Progenitor cell of endocrine pancreas (in vitro differentiated cells): ENCODE data around the gene FOXP2. TPM values are rescaled to one million over a fixed set of nuclear protein-coding genes. Genes with fewer than 3 reads are reported as not detected.

ENCODE experiments used
- DNase-seq: peaks from one replicate; pipeline ENCODE4 v3.0.0; 2021; ENCODE audit warnings: low spot score; ENCODE audit not compliant: unreplicated experiment
- H3K27ac Mint-ChIP-seq: 2 replicates; pipeline ENCODE4 v1.8.0; 2021; ENCODE audit warnings: mild to moderate bottlenecking, moderate library complexity, mixed read lengths
- H3K27me3 Mint-ChIP-seq: 2 replicates; pipeline ENCODE4 v1.8.0; 2021; ENCODE audit warnings: mixed read lengths
- H3K36me3 Mint-ChIP-seq: 2 replicates; pipeline ENCODE4 v1.8.0; 2022; ENCODE audit warnings: mixed read lengths; ENCODE audit not compliant: insufficient read depth
- H3K4me1 Mint-ChIP-seq: 2 replicates; pipeline ENCODE4 v1.8.0; 2021; ENCODE audit warnings: low read depth, mixed read lengths
- H3K4me3 Mint-ChIP-seq: 2 replicates; pipeline ENCODE4 v1.8.0; 2021; ENCODE audit warnings: low read depth, mild to moderate bottlenecking, moderate library complexity, mixed read lengths
- H3K9me3 Mint-ChIP-seq: 2 replicates; pipeline ENCODE4 v1.8.0; 2021; ENCODE audit warnings: low read depth, mixed read lengths
- CTCF ChIP-seq: fragments of 200-600 bp; sonication (generic); IDR thresholded peaks from one replicate; pipeline ENCODE4 v1.5.0; 2021; ENCODE audit warnings: antibody characterized with exemption, mild to moderate bottlenecking; ENCODE audit not compliant: unreplicated experiment
- total RNA-seq: library from RNA; stranded (reverse); gene quantifications from 2 replicates; pipeline ENCODE4 v1.2.1, GENCODE V29; 2021

FOXP2 gene
- total RNA-seq, 1 donor from 2014 or later, result 5.8 TPM

GRCh38 chr7:114720725-114721124, 306.1 kb downstream of the FOXP2 start:
- Mint-ChIP-seq H3K27ac (no peak overlapping the region), H3K4me1 (no peaks in the 10 kb centered on the region), H3K36me3 (no peaks in the 10 kb centered on the region), H3K4me3 (no peak overlapping the region), H3K9me3 (no peaks in the 10 kb centered on the region), H3K27me3 (no peaks in the 10 kb centered on the region)
- DNase-seq, result no peak
- no peak for TF ChIP-seq CTCF

GRCh38 chr7:114722562-114722961, 307.9 kb downstream of the FOXP2 start:
- H3K4me3 Mint-ChIP-seq, result no peak overlapping the region
- H3K9me3 Mint-ChIP-seq, result peaks cover 3% of the 10 kb centered on the region
- H3K27ac Mint-ChIP-seq, result no peak overlapping the region
- H3K4me1 Mint-ChIP-seq, result no peaks in the 10 kb centered on the region
- H3K36me3 Mint-ChIP-seq, result no peaks in the 10 kb centered on the region
- TF ChIP-seq CTCF, result no peak
- H3K27me3 Mint-ChIP-seq, result no peaks in the 10 kb centered on the region
- no peak for DNase-seq

GRCh38 chr7:114723308-114723707, 308.7 kb downstream of the FOXP2 start:
- DNase-seq, result no peak
- H3K27me3 Mint-ChIP-seq, result no peaks in the 10 kb centered on the region
- H3K4me3 Mint-ChIP-seq, result no peak overlapping the region
- no peaks in the 10 kb centered on the region for H3K4me1 Mint-ChIP-seq
- H3K36me3 Mint-ChIP-seq, result no peaks in the 10 kb centered on the region
- TF ChIP-seq CTCF, result no peak
- H3K27ac Mint-ChIP-seq, result no peak overlapping the region
- peaks cover 3% of the 10 kb centered on the region for H3K9me3 Mint-ChIP-seq

- no peaks in the 10 kb centered on the region for H3K36me3 Mint-ChIP-seq
- no peaks in the 10 kb centered on the region for H3K27me3 Mint-ChIP-seq
- no peaks in the 10 kb centered on the region for H3K4me1 Mint-ChIP-seq
- no peaks in the 10 kb centered on the region for H3K9me3 Mint-ChIP-seq
- no peak overlapping the region for H3K4me3 Mint-ChIP-seq
- TF ChIP-seq CTCF, result no peak
- H3K27ac Mint-ChIP-seq, result no peak overlapping the region
- DNase-seq, result no peak
These were observed 325.5 kb downstream of the FOXP2 start for GRCh38 chr7:114740095-114740494.

- Mint-ChIP-seq H3K9me3 (no peaks in the 10 kb centered on the region), H3K27me3 (no peaks in the 10 kb centered on the region), H3K27ac (no peak overlapping the region), H3K4me3 (no peak overlapping the region), H3K4me1 (no peaks in the 10 kb centered on the region), H3K36me3 (no peaks in the 10 kb centered on the region)
- TF ChIP-seq CTCF, result no peak
- no peak for DNase-seq
These were observed 326.3 kb downstream of the FOXP2 start for GRCh38 chr7:114740941-114741340.

GRCh38 chr7:114741911-114742310, 327.3 kb downstream of the FOXP2 start:
- DNase-seq, result no peak
- H3K4me1 Mint-ChIP-seq, result no peaks in the 10 kb centered on the region
- H3K9me3 Mint-ChIP-seq, result no peaks in the 10 kb centered on the region
- no peak overlapping the region for H3K4me3 Mint-ChIP-seq
- no peak for TF ChIP-seq CTCF
- no peaks in the 10 kb centered on the region for H3K36me3 Mint-ChIP-seq
- no peak overlapping the region for H3K27ac Mint-ChIP-seq
- H3K27me3 Mint-ChIP-seq, result no peaks in the 10 kb centered on the region
